Subcutaneous adipose tissue (tissue), 4 donors: ENCODE results near the gene ACADS. TPM values are rescaled to one million over a fixed set of nuclear protein-coding genes. Genes with fewer than 3 reads are reported as not detected.

Experiments
- CTCF ChIP-seq: fragments of 450-650 bp; IDR thresholded peaks from one replicate; pipeline ENCODE4 v1.5.1; 2016; ENCODE audit warnings: low read depth, mild to moderate bottlenecking, control low read depth, antibody characterized with exemption, moderate library complexity
- total RNA-seq, 4 donors: library from RNA; depleted of rRNA; stranded (reverse); fragments of >200 nt; gene quantifications; one replicate each; pipeline ENCODE4 v1.1.0, GENCODE V29; 2016

Gene ACADS
- total RNA-seq, 4 donors from 2014 or later = 31.6 to 237 (median 106) TPM

GRCh38 chr12:120739031-120739762, 13.6 kb downstream of the ACADS start:
- TF ChIP-seq CTCF = no peak

DNA sequence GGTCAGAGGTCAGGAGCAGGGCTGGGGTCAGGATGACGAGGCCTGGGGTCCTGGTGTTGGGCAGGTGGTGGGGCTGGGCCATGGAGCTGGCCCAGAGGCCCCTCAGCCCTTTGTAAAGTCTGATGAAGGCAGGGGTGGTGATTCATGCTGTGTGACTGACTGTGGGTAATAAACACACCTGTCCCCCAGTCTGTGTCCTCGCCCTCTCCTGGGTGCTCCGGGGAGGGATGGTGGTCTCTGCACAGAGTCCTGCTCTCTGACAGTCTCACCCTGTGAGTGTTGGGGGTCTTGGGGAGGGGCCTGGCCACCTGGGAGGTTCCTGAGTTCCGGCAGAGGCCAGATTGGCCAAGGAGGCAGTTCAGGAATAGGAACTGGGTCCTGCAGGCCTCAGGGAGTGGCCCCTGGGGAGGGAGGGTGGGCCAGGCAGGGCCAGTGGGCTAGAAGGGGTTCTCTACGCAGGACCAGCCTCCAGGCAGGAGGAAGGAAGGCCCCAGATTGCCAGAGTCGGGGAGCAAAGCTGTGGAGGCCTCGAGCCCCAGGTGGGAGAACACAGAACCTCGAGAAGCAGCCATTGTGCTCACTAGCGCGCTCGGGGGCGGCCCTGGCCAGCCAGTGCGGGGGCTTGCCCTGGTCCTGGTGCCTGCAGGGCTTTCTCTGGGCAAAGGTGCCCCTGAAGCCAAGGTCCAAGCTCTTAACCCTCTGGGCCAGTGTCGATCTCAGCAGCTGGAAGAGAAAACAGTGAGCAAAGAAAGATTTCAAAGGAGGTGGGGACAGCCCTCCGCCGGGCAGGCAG, 14.4 kb downstream of the ACADS start:
- TF ChIP-seq CTCF = no peak

- TF ChIP-seq CTCF = no peak
These were observed 15.2 kb downstream of the ACADS start for GRCh38 chr12:120740871-120741270.

DNA sequence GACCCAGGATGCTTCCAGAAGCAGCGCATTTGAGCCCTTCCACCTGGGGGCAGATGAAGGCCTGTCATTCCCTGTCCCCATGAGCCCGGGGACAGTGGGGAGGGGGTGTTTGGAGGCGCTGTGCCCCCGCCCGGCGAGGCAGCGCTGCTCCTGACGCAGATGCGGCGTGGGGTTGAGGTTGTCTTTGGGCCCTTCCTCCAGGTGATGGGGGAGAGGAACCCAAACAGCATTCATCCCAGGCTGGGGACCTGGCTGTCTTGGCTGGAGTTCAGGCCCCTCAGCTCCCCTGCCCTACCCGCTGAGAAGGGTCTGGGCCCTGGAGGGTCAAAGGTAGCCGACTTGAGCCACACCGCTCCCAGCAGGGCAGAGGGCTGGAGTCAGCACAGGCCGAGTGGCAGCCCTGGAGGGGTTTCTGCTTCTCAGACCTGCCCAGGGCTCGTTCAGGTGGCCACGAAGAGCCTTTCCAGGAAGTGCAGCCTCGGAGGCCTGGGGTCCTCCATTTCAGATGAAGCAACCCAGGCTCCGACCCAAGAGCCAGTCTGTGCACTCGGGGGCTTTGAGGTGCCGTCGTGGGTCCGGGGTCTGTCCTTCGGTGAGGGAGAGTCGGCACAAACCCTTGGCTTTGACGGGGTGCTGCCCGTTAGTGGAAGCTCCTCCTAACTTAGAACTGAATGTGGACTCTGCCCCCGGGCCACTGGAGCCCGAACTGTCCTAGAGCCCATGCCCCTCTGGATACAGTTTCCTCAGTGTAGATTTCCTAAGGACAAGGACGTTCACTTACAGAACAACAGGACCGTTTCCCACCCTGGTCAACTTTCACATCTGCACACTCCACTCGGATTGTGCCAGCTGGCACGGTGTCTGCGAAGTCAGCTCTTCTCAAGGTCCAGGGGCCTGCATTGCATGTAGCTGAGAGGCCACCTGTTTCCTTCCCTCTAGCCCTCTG, 16.1 kb downstream of the ACADS start:
- no peak for TF ChIP-seq CTCF

- no peak for TF ChIP-seq CTCF
These were observed 19.4 kb downstream of the ACADS start for GRCh38 chr12:120744922-120745493.

DNA sequence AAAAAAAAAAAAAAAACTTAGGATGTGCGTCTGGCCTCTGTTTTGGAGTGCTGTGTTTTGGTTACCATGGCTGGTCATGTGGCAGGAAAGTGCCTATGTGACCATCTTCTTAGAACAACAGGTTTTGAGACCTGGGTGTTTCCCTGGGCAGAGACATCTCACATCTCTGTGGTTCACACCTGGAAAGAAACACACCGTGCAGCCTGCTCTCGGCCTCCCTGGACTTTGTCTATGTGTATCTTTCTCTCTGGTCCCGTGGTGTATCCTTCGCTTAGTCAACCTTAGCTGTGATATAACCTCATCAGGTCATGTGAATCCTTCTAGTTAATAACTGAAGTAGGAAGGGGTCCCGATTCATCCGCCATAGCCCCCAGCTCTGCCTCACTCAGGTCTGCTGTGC, 22.6 kb downstream of the ACADS start:
- TF ChIP-seq CTCF = no peak
